Stimulated activated CD4-positive, alpha-beta T cell treated with anti-CD3 and anti-CD28 coated beads, Interleukin-1b, Interleukin-23, amount 100 ng/mL, for 4 hours (primary cell): ENCODE measurements around the gene VWA3A.

Experiments
- DNase-seq, 2 donors: peaks; one replicate each; pipeline ENCODE4 v3.0.0-alpha.2; 2020; ENCODE audit warnings: low read depth in 2 of 2

The VWA3A gene

DNA sequence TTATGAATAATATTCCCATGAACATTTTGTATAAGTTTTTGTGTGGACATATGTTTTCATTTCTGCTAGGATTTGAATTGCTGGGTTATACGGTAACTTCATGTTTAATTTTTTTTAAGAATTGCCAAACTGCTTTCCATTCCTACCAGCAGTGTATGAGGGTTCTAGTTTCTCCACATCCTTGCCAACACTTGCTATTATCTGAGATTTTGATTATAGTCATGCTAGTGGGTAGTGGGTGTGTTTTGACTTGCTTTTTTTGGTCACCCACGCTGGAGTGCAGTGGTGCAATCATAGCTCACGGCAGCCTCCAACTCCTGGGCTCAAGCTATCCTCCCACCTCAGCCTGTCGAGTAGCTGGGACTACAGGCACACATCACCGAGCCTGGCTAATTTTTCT lies 110.8 kb downstream of the VWA3A start:
- no peak for DNase-seq

DNA sequence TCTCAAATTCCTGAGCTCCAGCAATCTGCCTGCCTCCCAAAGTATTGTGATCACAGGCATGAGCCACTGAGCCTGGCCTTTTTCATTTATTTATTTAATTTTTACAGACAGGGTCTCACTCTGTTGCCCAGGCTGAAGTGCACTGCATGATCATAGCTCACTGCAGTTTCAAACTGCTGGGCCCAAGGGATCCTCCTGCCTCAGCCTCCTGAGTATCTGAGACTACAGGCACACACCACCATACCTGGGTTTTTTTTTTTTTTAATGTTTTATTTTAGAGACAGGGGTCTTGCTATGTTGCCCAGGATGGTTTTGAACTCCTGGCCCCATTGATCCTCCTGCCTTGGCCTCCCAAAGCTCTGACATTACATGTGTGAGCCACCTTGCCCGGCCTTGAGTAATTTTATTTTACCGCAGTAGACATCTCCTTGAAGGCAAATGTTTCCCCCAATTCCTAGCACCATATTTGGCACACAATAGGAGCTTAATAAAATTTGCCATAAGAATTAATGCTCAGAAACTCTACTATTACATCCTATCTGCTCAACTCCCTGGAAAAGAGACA lies 111.8 kb downstream of the VWA3A start:
- no peak for DNase-seq

DNA sequence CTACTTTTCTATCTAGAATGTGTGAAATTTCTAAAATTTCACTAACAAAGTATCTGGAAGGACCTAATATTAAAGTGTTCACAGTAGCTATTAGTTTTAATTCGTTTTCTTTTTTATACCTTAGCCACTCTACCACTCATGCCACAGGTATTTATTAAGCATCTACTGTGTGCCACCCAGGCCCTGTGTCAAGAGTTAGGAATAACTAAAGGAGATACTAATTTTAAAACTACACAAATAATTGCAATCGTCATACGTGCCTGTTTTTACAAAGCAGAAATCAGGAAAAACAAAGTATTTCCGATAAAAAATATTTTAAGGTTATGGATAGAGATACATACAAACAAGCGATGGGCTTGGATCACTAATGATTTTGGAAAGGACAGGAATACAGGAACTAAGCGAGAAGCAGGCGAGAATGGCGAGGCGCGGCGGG lies 113.3 kb downstream of the VWA3A start:
- DNase-seq: no peak

DNA sequence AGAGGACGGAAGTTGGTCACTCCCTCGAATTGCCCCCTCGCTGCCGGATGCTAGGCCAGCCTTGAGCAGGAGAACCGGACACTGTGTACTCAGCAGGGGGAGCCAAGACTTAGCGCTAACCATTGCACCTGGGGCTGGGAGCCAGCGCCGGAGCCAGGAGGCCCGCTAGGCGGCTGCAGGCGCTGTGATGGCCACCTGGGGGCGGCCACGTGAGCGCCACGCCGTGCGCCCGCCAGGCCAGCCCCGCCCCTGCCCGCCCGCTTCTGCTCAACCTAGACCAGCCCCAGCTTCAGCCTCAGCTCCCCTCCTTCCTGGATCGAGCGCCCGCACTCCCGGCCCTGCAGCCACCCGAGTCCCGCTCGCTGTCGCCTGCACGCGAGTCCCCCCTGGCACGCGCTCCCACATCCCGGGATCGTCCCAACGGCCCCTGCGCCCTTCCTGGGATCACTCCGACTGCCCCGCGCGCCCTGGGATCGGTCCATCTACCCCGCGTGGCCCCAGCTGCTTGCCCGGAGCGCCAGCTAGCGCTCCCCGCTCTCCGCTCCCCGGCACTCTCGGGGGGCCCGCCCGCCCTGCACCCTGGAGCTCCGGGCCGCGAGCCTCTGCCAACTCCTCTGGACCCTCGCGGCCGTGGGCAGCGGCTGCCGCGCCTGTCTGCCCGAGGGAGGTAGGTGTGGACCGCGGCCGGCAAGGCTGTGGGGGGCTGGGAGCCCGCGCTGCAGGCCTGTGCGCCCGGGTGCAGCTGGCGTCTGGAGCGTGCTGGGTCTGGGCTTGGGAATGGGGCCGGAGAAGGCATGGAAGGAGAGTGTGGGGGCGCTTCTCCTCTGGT lies 113.9 kb downstream of the VWA3A start, which contains the start of gene EEF2K:
Gene EEF2K (plus strand): TSS at position 266 of the 829 bp plus-strand sequence. CDS start 19,452 bp downstream, outside the sequence.
- DNase-seq: peak; percentile 66 to 85
